Stomach (tissue), 4 donors: ENCODE measurements around the gene TTLL8.

Experiments used
- EP300 ChIP-seq: sonication (generic); formaldehyde crosslinking; IDR thresholded peaks from one replicate; pipeline ENCODE4 v1.6.1; 2017; ENCODE audit warnings: antibody characterized with exemption
- POLR2A ChIP-seq, 4 donors: fragments of 450-650 bp; IDR thresholded peaks; one replicate each; pipeline ENCODE4 v1.6.1; 2016; ENCODE audit warnings: antibody characterized with exemption in 4 of 4, control low read depth in 2 of 4, mild to moderate bottlenecking in 1 of 4, moderate library complexity in 1 of 4

GRCh38 chr22:50051930-50052329, 6.2 kb downstream of the TTLL8 start:
- no peak for TF ChIP-seq EP300
- no peak for TF ChIP-seq POLR2A (IDR thresholded peaks at IDR 0.05)
